Dedifferentiated amniotic fluid mesenchymal stem cell (primary cell): ENCODE measurements around the gene HLA-DPA1.
A peak's percentile ranks its signal among the peaks of the same experiment; 100 is the strongest.
"Not testable (repeated sequence)": the region's sequence is repeated elsewhere in the genome, so short reads cannot be mapped to it uniquely, and the experiment has no call there.

Source experiments
- DNase-seq: peaks from one replicate; pipeline ENCODE4 v3.0.0-alpha.2; 2016; ENCODE audit errors: extremely low spot score

HLA-DPA1 gene

DNA sequence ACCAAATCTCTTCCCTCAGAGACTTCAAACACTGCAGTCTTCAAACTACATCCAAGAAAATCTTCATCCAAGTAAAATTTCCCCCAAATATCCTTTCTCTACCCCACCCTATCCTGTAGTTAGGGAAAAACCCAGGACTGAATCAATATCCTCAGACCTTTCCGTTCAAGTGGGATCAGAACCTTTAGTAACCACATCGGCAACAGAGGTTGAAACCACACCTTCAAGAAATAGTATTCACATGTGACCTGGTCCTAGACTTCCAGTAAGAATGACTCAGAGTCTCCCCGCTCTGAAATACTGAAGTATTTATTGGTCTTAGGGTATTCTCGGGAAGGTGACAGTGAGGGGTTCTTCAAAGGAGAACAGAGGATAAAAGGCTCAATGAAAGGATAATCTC is 8.7 kb downstream of the HLA-DPA1 start:
- DNase-seq, result no peak

DNA sequence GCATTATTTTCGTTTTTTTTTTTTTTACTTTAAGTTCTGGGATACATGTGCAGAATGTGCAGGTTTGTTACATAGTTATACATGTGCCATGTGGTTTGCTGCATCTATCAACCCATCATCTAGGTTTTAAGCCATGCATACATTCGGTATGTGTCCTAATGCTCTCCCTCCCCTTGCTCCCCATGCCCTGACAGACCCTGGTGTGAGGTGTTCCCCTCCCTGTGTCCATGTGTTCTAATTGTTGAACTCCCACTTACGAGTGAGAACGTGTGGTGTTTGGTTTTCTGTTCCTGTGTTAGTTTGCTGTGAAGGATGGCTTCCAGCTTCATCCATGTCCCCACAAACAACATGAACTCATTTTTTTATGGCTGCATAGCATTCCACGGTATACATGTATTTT is 10.0 kb downstream of the HLA-DPA1 start:
- not testable (repeated sequence) for DNase-seq

DNA sequence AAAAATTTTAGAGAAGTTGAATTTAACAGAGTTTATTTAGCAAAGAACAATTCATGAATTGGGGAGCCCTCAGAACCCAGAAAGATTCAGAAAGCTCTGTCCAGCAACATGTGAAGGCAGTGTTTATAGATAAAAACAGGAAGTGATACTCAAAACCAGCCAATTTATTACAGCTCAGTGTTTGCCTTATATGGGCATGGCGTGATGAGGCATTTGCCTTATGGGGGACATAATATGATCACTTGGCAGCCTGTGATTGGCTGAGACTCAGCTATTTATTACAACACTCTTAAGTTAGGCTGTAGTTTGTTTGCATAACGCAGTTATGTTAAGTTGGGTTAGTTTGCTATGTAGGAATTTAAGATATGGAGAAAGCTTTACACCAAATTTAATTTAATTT is 11.5 kb downstream of the HLA-DPA1 start:
- no peak for DNase-seq

DNA sequence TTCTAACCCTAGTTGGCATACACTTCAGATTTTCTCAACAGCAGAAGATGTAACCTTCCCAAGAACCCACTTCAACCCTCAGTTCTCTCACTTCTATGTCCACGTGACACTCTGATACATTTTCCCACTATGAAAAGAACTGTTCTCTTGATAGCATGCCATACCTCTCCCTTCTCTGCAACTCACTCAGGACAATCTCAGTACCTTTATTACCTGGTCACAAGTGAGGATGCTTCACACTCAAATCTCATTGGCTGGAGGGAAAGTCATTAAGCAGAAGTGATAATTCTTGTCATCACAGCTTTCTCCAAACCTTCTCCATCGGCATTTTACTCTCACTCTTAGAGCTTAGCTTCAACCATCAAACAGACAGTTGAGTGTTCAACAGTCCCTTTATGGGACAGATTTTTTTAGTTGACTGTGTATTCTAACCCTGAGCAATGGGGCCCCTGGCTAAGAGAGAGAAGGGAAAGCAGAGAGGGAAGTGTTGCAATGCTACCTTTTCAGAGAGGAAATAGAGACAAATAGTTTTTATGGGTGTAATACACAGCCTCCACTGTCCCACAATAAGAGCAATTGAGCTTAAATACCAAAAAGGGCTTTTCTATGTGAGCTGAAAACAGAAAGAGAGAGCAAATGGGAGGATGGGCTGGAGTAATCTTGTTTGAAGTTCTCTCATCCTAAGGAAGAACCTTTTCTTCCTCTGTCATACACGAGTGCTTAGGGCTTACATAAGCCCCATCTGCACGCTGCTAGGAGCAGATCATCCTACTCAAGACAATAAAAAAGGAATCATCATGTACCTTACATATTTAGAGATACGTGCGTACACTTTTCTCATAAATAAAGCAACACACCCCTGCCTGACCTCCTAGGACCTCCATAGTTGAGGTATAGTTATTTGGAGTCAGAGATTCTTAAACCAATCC is 16.0 kb downstream of the HLA-DPA1 start:
- DNase-seq, result no peak

DNA sequence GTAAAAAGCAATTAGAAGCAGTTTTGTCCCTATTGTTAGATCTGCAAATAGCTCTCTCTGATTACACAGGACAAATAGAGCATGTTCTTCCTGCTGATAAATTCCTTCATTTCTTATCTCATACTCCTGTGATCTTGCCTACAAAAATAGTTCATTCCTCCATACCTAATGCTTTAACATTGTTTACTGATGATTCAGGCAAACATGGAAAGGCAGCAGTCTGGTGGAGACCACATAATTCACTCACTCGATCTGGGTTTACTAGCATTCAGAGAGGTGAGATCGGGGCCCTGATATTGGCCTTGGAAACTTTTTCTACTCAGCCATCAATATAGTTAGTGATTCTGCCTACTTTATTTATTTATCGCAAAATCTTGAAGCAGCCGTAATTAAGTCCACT is 20.2 kb downstream of the HLA-DPA1 start:
- no peak for DNase-seq

DNA sequence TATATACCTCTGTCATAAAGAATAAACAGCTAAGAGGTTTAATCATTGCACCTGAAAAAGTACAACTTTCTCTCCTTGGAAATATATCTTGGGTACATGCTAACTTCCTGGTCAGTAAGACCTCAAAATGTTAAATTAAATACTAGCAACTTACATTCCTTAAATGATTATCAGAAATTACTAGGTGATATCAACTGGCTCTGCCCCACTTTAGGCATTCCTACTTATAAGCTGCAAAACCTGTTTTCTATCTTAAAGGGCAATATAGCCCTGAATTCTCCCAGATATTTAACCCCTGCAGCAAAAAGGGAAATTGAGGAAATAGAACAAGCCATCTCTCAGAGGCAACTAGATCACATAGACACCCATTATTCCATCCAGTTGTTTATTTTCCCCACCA is 20.8 kb downstream of the HLA-DPA1 start:
- no peak for DNase-seq

DNA sequence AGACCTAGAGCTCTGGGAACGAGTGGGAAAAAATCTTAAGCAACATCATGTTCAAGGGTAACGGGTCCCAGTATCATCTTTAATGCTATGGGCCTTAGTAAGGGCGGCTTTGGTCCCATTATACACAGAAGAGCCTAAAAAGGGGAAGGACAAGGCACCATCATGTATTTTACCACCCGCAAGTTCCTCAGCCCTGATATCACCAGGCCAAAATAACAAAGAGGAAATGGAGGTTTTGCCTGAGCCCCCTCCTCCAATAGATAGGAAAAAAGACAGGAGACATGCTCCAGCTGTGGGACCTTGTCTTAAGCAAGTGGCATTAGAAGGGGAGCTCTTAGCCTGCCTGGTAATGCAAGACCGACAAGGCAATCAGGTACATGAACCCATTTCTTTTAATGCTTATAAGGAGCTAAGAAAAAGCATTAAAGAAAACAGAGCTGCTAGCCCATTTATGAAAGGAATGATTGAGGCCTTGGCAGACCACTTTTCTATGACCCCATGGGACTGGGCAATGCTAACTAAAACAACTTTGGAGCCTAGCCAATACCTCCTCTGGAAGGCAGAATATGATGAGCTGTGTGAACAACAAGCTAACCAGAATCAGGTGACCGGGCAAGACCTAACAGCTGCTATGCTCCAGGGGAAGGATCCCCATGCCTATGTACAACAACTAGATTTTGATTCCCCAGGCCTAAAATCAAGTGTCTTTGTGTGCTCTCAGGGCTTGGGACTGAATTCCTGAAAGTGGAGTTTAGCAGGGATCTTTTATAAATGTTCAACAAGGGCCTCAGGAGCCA is 23.2 kb downstream of the HLA-DPA1 start:
- no peak for DNase-seq

DNA sequence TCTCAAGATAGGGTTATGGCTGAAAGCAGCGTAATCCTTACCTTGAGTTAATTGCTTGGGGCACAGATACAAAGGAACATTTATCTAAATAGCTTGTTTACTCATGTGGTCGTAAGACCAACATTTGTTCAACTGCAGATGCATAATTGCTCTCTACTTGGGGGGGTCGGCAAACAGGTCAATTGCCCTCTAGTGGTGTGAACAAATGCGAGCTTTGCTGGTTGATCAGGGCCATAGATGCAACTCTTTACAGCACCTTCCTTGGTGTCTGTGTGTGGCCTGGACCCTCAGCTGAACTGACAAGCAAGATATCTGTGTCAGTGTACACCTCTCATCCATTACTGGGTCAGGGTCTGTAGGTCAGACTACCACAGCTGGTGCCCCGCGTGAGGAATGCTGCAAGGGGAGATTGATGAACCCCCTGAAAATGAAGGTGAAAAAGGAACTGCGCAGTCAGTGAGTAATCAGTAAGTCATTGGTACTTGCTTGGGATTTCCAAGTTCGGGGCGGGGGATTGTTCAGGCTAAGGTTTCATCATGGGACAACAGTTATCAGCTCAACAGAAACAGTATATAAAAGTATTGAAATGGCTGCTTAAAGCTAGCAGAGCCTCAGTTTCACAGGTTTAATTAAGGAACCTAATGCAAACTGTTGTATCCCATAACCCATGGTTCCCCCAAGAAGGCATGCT is 24.0 kb downstream of the HLA-DPA1 start:
- no peak for DNase-seq

DNA sequence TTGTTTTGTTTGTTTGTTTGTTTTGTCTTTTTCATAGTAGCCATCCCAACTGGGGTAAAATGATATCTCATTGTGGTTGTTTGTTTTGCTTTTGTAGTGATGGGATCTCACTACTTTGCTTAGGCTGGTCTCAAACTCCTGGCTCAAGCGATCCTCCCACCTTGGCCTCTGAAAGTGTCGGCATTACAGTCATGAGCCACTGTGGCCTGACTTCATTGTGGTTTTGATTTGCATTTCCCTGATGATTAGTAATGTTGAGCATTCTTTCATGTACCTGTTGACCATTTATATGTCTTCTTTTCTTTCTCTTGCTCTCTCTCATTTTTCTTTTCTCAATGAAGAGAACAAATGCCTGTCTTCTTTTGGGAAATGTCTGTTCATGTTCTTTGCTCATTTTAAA is 33.3 kb downstream of the HLA-DPA1 start:
- DNase-seq, result no peak

DNA sequence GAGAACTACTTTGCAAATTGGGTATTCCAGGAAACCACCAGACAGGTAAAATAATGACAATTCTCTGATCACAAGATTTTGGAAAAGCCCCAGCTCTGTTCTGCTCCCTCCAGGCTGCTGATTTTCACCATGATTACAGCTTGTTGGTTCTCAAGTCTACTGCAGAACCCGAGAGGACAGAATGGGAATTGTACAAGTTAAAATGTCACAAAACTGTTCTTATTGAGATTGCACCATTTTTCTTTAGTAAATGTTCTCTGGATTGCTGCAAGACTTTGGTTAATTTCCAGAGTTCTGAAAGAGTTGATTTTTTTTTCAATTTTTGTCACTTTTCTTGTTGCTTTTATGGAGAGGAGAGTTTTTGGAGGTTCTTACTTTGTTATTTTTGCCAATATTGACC is 36.9 kb downstream of the HLA-DPA1 start:
- DNase-seq, result no peak

DNA sequence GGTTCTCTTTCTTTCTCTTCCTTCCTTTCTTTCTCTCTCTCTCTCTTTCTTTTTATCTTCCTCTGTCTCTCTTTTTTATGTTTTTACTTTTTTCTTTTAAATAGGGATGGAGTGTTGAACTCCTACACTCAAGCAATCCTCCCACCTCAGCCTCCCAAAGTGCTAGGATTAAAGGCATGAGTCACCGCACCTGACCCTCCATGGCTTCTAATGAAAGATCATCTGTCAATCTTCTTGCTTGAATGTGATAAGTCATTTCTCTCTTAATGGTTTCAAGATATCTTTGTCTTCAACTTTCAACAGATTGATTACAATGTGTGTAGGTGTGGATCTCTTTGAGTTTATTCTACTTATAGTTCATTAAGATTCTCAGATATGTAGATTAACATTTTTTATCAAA is 38.9 kb downstream of the HLA-DPA1 start:
- no peak for DNase-seq

DNA sequence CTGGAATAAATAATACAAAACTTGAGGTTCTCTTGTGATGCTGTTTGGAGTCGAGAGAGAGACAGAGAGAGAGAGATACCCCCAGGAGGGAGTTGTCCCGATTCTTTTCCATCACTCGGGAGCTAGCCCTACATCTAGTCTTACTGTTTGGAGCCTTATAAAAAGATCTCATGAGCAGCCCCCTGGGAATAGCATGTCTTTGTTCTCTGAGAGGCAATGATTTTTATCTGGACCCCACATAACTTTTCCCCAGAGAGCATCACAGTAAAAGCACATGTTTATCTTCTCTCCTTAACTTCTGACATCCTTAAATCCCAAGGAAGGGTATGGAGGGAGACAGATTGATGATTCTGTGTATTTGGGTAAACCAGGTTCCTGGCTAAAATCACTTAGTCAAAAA is 43.2 kb downstream of the HLA-DPA1 start:
- DNase-seq, result no peak

DNA sequence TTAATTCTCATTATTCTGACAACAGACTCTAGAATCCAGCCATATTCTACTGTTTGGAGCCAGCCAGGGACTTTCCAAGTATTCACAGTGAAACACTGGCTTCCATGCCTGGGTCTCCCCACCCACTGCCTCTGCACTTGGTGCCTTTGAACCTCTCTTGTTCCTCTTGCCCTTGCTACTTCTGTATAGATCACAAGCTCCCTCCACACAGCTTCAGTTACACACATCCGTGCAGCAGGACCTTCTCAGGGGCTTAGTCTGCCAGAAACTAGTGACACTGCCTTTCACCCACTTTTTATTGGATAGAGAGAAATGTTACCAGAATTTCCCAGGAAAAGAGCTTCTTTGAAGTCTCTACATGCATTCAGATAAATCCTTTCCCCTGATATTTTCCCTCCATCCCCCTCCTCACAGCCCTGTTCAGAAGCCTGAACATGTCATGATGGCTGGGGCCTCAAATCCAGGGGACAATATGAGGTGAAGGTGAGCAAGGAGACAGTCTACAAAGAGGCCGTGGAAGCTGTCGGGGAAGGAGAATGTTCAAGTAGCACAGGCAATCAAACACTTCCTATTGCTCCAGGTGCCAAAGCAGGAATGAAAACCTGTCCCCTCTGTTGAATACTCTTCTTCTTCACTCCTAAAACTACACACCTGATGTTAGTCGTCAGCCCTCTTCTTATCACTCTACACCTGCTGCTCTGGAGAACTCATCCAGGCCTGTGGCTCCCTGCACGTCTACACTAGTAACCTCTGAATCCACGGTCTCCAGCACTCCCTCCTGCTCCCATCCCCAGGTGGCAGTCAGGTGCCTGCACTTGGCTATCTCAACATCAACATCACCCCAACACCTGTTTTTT is 43.9 kb downstream of the HLA-DPA1 start:
- DNase-seq, result no peak

DNA sequence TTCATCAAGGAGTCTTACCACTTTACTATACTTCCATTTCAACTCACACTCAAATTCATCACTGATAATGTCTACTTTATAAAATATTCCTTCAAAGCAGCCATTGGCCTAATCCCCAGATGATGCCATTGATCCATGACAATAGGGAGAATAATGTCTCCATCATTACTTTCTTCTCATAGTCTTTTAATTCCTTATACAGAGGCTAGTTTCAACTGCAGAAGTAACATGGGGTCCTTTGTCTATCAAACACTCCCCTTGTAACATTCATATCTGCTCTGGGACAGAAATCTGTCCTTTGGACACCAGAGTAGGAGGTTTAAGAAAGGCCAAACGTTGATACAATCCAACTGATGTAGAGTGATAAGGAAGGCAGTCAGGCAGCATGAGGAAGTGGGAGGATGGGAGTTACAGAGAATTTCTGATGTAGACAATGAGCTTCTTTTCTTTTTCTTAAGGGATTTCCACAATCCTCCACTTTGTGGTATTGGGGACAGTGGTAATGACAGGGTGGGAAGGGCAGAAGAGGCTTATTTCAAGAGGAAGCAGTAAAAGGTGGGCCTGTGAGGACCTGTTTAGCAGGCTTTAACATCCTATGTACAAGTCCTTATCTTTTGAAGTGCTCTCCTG is 45.1 kb downstream of the HLA-DPA1 start:
- no peak for DNase-seq

DNA sequence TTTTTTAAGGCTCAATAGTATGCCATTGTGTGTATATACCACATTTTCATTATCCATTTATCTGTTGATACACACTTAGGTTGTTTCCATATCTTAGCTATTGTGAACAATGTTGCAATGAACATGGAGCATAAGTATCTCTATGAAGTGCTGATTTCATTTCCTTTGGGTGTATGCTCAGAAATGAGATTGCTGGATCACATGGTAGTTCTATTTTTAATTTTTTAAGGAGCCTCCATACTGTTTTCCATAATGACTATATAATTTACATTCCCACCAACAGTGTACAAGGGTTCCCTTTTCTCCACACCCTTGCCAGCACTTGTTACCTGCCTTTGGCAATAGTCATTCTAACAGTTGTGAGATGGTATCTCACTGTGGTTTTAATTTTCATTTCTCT is 48.9 kb downstream of the HLA-DPA1 start:
- no peak for DNase-seq

DNA sequence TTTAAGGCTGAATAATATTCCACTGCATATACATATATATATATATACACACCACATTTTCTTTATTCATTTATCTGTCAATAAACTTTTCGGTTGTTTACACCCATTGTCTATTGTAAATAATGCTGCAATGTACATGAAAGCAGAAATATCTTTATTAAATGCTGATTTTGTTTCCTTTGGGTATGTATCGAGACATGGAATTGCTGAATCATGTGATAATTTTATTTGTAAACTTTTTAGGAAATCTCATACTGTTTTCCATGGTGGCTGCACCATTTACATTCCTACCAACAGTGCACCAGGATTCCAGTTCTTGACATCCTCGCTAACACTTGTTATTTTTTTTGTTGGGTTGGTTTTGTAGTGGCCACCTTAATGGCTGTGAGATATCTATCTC is 49.9 kb downstream of the HLA-DPA1 start:
- DNase-seq, result no peak

DNA sequence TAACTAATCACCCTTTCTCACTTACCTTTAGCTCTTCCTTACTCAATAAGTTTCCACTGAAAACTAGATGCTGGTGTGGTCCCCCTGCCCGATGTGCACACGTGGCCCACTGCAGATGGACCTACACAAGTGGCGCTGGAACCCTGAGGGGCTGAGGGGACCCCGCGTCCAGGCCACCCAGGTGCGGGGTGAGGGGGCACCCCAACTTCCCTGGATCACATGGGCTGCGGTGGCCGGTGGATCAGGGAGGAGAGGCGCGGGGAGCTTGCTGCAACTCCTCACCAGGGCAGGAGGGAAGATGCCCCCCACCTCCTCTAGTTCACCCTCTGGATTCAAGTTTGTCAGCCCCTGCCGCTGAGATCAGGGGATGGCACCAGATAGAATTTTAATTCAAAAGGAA is 51.5 kb downstream of the HLA-DPA1 start:
- no peak for DNase-seq

DNA sequence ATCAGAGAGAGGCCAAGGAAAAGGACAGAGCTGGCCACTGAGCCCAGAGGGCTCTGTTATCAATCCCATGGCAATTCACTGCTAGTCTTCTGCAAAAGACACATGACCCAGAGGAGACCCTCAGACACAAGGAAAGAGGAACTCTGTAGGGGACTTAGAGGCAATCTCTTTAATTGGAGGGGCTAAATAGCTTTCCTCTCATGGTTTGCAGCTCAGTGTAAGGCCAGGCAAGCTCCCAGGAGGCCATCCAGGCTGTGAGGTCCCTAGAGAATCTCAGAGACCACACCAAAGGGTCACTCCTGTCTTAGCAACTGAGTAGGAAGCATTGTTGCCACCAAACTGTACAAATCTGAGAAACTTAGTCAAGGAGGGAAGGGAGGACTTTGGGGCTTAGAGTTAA is 54.1 kb downstream of the HLA-DPA1 start:
- no peak for DNase-seq

DNA sequence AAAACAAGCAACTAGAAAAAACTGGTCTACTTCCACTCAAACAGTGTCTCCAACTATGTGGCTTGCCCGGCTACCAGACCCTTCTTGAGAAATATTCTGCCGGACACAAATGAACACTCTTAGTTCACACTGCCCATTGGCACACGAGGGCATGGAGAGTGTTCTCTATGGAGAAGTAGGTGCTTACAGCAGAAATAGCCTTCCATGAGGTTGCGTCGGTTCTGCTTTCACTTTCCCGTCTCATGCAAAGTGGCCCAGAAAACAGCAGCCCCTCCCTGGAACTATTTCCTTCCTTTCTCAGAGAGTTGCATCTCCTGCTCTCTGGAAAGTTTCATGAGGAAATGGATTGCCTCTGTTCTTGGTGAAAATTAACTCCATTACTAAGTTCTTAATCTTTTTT is 54.5 kb downstream of the HLA-DPA1 start:
- DNase-seq, result peak; percentile 31

DNA sequence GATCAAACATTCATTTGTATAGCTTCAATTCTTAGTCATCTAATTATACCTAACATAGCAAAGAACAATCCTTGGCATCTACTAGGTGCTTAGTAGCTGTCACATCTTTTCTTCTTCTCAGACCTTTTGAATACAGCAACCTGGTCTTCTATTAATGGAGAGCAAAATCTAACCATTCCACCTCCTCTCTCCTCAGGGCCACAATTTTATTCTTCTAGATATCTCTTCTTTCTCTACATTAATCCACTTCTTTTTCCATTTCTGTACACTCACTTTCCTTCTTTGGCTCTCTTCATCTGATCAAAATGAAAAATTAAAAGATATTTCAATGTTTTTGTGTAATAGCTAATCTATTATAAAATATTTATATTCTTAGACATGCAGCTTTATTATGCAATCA is 55.0 kb downstream of the HLA-DPA1 start:
- no peak for DNase-seq
